Esophagus squamous epithelium (tissue), 5 donors: ENCODE measurements around the gene ZC3HAV1L. TPM values are rescaled to one million over a fixed set of nuclear protein-coding genes. Genes with fewer than 3 reads are reported as not detected.
"Not testable (repeated sequence)": the region's sequence is repeated elsewhere in the genome, so short reads cannot be mapped to it uniquely, and the experiment has no call there.

Experiments used
- DNase-seq: peaks from one replicate; lab custom pipeline; 2025; lab: John Stamatoyannopoulos, UW
- H3K27ac ChIP-seq, 4 donors: fragments of 200-600 bp; sonication (generic); one replicate each; pipeline ENCODE4 v1.5.1; 2016 to 2019; ENCODE audit warnings: mild to moderate bottlenecking in 1 of 4
- H3K27me3 ChIP-seq, 4 donors: fragments of 200-600 bp; sonication (generic); 1 replicate in 3 of 4; 2 replicates in 1 of 4; pipeline versions ENCODE4 v1.5.1 to v1.6.0; 2017 to 2021; ENCODE audit warnings: antibody characterized with exemption in 1 of 4
- H3K36me3 ChIP-seq, 3 donors: fragments of 200-600 bp; sonication (generic); one replicate each; pipeline ENCODE4 v1.5.1; 2016 to 2019
- H3K4me1 ChIP-seq, 3 donors: fragments of 200-600 bp; sonication (generic); one replicate each; pipeline ENCODE4 v1.5.1; 2017 to 2019
- H3K4me3 ChIP-seq, 4 donors: fragments of 200-600 bp; sonication (generic); 1 replicate in 3 of 4; 2 replicates in 1 of 4; pipeline ENCODE4 v1.5.1; 2016 to 2019; ENCODE audit warnings: mild to moderate bottlenecking in 2 of 4, moderate library complexity in 1 of 4
- H3K9me3 ChIP-seq, 3 donors: fragments of 200-600 bp; sonication (generic); one replicate each; pipeline ENCODE4 v1.5.1; 2016 to 2019
- CTCF ChIP-seq, 6 experiments: fragments of 450-650 bp in 4 of 6; fragments of 200-600 bp in 2 of 6; sonication (generic) in 2 of 6; IDR thresholded peaks; one replicate each; pipeline ENCODE4 v1.5.1; 2016 to 2019; ENCODE audit warnings: antibody characterized with exemption in 6 of 6, mild to moderate bottlenecking in 4 of 6, moderate library complexity in 4 of 6
- POLR2A ChIP-seq, 4 donors: fragments of 450-650 bp; IDR thresholded peaks; one replicate each; pipeline ENCODE4 v1.6.1; 2017; ENCODE audit warnings: antibody characterized with exemption in 4 of 4, mild to moderate bottlenecking in 4 of 4, moderate library complexity in 3 of 4
- WGBS, 2 donors: methylation state at CpG; one replicate each; pipeline ENCODE4 v1.1.5; 2018; 5-methylcytosine and 5-hydroxymethylcytosine counted together
- intact Hi-C: fragments of 100-400 bp; cut with DNase I; formaldehyde crosslinking; loops from one replicate; pipeline ENCODE4 v1.15.0; 2022
- total RNA-seq, 4 donors: library from RNA; depleted of rRNA; stranded (reverse); fragments of >200 nt; gene quantifications; one replicate each; pipeline ENCODE4 v1.1.0, GENCODE V29; 2016
- donor health status: DM: yes; HTN: yes; CAD: no.

The ZC3HAV1L gene
- total RNA-seq, 4 donors from 2014 or later: 12.5 to 24.0 (median 14.9) TPM

GRCh38 chr7:139061416-139061815 lies 25.6 kb upstream of the ZC3HAV1L start:
- Histone ChIP-seq H3K36me3 (peaks cover 6 to 99% (median 32%) of the 10 kb centered on the region in 3 donors), H3K4me1 (no peaks in the 10 kb centered on the region), H3K4me3 (no peak overlapping the region), H3K27me3 (no peaks in the 10 kb centered on the region), H3K27ac (no peak overlapping the region), H3K9me3 (no peaks in the 10 kb centered on the region)
- DNase-seq: no peak
- WGBS, 2 donors: 77 to 87% methylated on average over 5 of the region's 5 CpGs
- no peak for TF ChIP-seq POLR2A (IDR thresholded peaks at IDR 0.05)
- TF ChIP-seq CTCF (IDR thresholded peaks at IDR 0.05): no peak
- intact Hi-C loops: no loop called here

GRCh38 chr7:139060695-139061237 lies 24.9 kb upstream of the ZC3HAV1L start:
- intact Hi-C loops: no loop called here
- peaks cover 5 to 99% (median 28%) of the 10 kb centered on the region in 3 donors for H3K36me3 ChIP-seq
- WGBS, 2 donors: 71 to 80% methylated on average over 5 of the region's 5 CpGs

GRCh38 chr7:139059905-139060304 lies 24.1 kb upstream of the ZC3HAV1L start:
- no peaks in the 10 kb centered on the region for H3K9me3 ChIP-seq
- H3K27me3 ChIP-seq: no peaks in the 10 kb centered on the region
- TF ChIP-seq POLR2A (IDR thresholded peaks at IDR 0.05): no peak
- 67 to 90% methylated on average over 1 of the region's 1 CpG for WGBS, 2 donors
- H3K4me1 ChIP-seq: no peaks in the 10 kb centered on the region
- peaks cover 5 to 99% (median 24%) of the 10 kb centered on the region in 3 donors for H3K36me3 ChIP-seq
- no peak overlapping the region for H3K4me3 ChIP-seq
- intact Hi-C loops: no loop called here
- no peak for DNase-seq
- H3K27ac ChIP-seq: no peak overlapping the region

More at GRCh38 chr7:139060695-139061237, 24.9 kb upstream of the ZC3HAV1L start:
- Histone ChIP-seq H3K27ac (no peak overlapping the region), H3K27me3 (no peaks in the 10 kb centered on the region), H3K9me3 (no peaks in the 10 kb centered on the region), H3K4me3 (no peak overlapping the region), H3K4me1 (no peaks in the 10 kb centered on the region)
- TF ChIP-seq POLR2A (IDR thresholded peaks at IDR 0.05) (no peak), CTCF (IDR thresholded peaks at IDR 0.05) (no peak)
- DNase-seq: no peak

GRCh38 chr7:139058943-139059342 lies 23.1 kb upstream of the ZC3HAV1L start:
- TF ChIP-seq POLR2A (IDR thresholded peaks at IDR 0.05) (no peak), CTCF (IDR thresholded peaks at IDR 0.05) (no peak)
- no peak for DNase-seq
- intact Hi-C loops: no loop called here
- no peaks in the 10 kb centered on the region for H3K27me3 ChIP-seq
- peaks cover 4 to 99% (median 28%) of the 10 kb centered on the region in 3 donors for H3K36me3 ChIP-seq
- peak overlapping the region in 1 of 4 donors; percentile 7 for H3K27ac ChIP-seq
- no peaks in the 10 kb centered on the region for H3K9me3 ChIP-seq
- H3K4me3 ChIP-seq: no peak overlapping the region
- no peaks in the 10 kb centered on the region for H3K4me1 ChIP-seq
- 45 to 50% methylated on average over 5 of the region's 5 CpGs for WGBS, 2 donors

DNA sequence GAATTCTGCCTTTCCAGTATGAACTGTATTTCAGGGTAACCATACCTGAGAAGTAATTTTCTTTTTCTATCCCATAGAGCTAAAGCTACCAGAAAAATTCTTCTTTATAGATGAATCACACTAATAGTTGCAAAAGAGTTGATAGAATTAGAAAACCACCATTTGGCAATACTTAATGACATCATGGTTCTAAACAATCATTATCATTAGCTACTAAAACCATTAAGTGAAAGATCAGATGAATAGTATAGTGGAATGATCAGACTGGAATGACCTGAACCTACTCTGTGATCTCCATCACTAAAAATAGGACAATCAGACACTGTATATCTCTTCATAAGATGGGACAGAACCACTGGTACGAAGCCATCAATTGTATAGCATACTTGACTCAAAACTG lies 19.8 kb upstream of the ZC3HAV1L start:
- 88 to 94% methylated on average over 1 of the region's 1 CpG for WGBS, 2 donors
- Histone ChIP-seq H3K27me3 (no peaks in the 10 kb centered on the region), H3K27ac (no peak overlapping the region), H3K36me3 (peaks cover 4 to 99% (median 37%) of the 10 kb centered on the region in 3 donors), H3K4me3 (no peak overlapping the region), H3K9me3 (no peaks in the 10 kb centered on the region), H3K4me1 (no peaks in the 10 kb centered on the region)
- intact Hi-C loops: no loop called here
- no peak for DNase-seq
- TF ChIP-seq CTCF (IDR thresholded peaks at IDR 0.05): no peak
- no peak for TF ChIP-seq POLR2A (IDR thresholded peaks at IDR 0.05)

- H3K27me3 ChIP-seq, DNase-seq, H3K4me3 ChIP-seq, intact Hi-C loops, H3K27ac ChIP-seq, H3K4me1 ChIP-seq, H3K9me3 ChIP-seq: not testable (repeated sequence)
- WGBS, 2 donors: 90 to 94% methylated on average over 13 to 14 of the region's 14 CpGs
- peaks cover 4 to 99% (median 37%) of the 10 kb centered on the region in 3 donors for H3K36me3 ChIP-seq
Observed at GRCh38 chr7:139054656-139055055, 18.8 kb upstream of the ZC3HAV1L start.
